Colonic mucosa (tissue), 4 donors: ENCODE measurements around the gene HNRNPA1. TPM values are rescaled to one million over a fixed set of nuclear protein-coding genes. Genes with fewer than 3 reads are reported as not detected.
"Not testable (repeated sequence)": the region's sequence is repeated elsewhere in the genome, so short reads cannot be mapped to it uniquely, and the experiment has no call there.

Source experiments
- DNase-seq: peaks from one replicate; pipeline ENCODE4 v3.0.0-alpha.2; 2020
- H3K27ac ChIP-seq: fragments of 200-600 bp; one replicate; pipeline ENCODE4 v1.8.0; 2021
- H3K27me3 ChIP-seq: fragments of 200-600 bp; one replicate; pipeline ENCODE4 v1.8.0; 2021
- H3K36me3 ChIP-seq: fragments of 200-600 bp; one replicate; pipeline ENCODE4 v1.8.0; 2021
- H3K4me1 ChIP-seq: fragments of 200-600 bp; one replicate; pipeline ENCODE4 v1.8.0; 2021; ENCODE audit warnings: mild to moderate bottlenecking
- H3K4me3 ChIP-seq: fragments of 200-600 bp; one replicate; pipeline ENCODE4 v1.8.0; 2021
- H3K9ac ChIP-seq, 2 donors: one replicate each; pipeline ENCODE4 v1.7.0; 2013; ENCODE audit warnings: control low read depth in 2 of 2, low read depth in 2 of 2, low read length in 2 of 2
- H3K9me3 ChIP-seq: fragments of 200-600 bp; one replicate; pipeline ENCODE4 v1.8.0; 2021
- intact Hi-C: fragments of 100-400 bp; cut with DNase I; formaldehyde crosslinking; loops from one replicate; pipeline ENCODE4 v1.14.1; 2022
- total RNA-seq, 2 donors: library from RNA; stranded (reverse); fragmentation: NEBNext Ultra II Directional in 1 of 2; extraction: Animal tissue kit (Norgen Biotek cat#: 25700) in 1 of 2; gene quantifications; one replicate each; pipeline ENCODE4 v1.2.1, GENCODE V29; 2021
- TF ChIP-seq, protein P1 (sequence below): fragments of 200-600 bp; IDR thresholded peaks from one replicate; pipeline ENCODE4 v1.8.0; 2022; ENCODE audit warnings: antibody characterized with exemption, mild to moderate bottlenecking
- donor health status: healthy.
- donor health status: DM: no; HTN: no; CAD: no.
- donor health status: DM: no; HTN: no; CAD: no.

The HNRNPA1 gene
- 1,000 to 10,000 TPM in 1 of 2 donors, 100 to 1,000 TPM in 1; 716 to 1,090 TPM for total RNA-seq

DNA sequence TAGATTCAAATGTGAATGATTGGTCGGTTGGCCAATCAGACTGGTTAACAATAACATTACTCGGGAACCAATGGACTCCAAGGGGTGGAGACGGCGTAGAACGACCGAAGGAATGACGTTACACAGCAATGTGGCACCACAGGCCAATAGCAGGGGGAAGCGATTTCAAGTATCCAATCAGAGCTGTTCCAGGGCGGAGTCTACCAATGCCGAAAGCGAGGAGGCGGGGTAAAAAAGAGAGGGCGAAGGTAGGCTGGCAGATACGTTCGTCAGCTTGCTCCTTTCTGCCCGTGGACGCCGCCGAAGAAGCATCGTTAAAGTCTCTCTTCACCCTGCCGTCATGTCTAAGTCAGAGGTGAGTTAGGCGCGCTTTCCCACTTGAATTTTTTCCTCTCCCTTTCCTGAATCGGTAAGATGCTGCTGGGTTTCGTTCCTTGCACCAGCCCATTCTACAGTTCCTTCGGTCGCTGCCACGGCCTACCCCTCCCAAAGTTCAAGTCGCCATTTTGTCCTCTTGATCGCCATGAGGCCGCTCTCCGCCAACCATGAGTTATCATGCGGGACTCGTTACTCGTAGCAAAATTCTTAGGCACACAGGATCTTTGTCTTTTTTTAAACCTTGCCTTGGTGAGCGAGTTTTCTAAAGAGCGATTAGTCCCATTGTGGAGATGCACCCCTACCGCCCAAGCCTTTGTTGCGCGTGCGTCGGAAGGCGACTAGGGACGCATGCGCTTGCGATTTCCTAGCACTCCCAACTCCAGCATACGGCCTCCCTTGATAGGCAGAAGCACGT lies at the start of gene HNRNPA1:
TSS of gene HNRNPA1 (plus strand) at position 259 of the 793 bp plus-strand sequence. CDS start at position 341, 82 bp downstream.
- peak; percentile 97 for DNase-seq
- intact Hi-C loops, result no loop called here
- Histone ChIP-seq H3K36me3 (peaks cover 12% of the 10 kb centered on the region), H3K27ac (peak within 1 kb of the TSS; percentile 94), H3K4me1 (peaks cover 28% of the 10 kb centered on the region), H3K9me3 (no peaks in the 10 kb centered on the region), H3K4me3 (peak within 1 kb of the TSS; percentile 66), H3K27me3 (no peaks in the 10 kb centered on the region), H3K9ac (peak within 1 kb of the TSS; percentile 73 to 94)
- TF ChIP-seq, protein P1, sequence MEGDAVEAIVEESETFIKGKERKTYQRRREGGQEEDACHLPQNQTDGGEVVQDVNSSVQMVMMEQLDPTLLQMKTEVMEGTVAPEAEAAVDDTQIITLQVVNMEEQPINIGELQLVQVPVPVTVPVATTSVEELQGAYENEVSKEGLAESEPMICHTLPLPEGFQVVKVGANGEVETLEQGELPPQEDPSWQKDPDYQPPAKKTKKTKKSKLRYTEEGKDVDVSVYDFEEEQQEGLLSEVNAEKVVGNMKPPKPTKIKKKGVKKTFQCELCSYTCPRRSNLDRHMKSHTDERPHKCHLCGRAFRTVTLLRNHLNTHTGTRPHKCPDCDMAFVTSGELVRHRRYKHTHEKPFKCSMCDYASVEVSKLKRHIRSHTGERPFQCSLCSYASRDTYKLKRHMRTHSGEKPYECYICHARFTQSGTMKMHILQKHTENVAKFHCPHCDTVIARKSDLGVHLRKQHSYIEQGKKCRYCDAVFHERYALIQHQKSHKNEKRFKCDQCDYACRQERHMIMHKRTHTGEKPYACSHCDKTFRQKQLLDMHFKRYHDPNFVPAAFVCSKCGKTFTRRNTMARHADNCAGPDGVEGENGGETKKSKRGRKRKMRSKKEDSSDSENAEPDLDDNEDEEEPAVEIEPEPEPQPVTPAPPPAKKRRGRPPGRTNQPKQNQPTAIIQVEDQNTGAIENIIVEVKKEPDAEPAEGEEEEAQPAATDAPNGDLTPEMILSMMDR, result no peak

DNA sequence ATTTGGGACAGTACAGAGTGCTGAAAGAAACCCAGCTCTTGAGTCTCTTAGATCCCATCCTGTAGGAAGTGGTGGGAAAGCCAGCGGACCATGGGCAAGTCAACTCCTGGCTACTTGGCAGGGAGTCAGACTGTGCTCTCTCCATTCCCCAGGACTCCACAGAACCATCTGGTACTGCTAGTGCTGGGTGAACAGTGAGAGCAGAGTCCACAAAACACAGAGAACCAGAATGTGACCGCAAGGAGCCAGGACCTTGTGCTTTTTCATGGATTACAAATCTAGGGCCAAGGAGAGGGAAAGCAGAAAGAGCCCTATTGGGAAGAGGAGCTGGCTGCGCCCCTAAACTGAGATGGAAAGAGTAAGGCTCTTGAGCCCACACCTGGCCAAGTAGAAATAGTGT lies 49.3 kb upstream of the HNRNPA1 start:
- DNase-seq, H3K4me1 ChIP-seq, intact Hi-C loops, H3K4me3 ChIP-seq, H3K9ac ChIP-seq, H3K9me3 ChIP-seq, H3K27ac ChIP-seq, H3K36me3 ChIP-seq, H3K27me3 ChIP-seq: not testable (repeated sequence)

DNA sequence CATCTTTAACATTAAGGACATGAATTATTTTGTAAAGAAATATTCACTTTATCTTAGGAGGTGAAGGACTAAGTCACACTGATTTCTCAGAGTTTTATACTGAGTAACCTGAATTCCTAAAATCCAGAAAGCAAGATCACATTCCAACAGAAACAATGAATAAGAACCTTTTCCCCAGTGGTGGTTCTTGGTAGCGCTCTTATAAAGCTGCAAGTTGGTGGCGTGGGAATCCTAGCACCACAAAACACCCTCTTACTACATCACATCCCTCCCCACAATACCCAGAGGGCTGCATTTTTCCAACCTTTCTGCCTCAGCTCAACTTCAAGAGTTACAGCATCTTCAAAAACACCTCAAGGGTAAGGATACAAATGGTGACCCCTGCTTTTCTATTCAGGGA lies 47.7 kb upstream of the HNRNPA1 start:
- Histone ChIP-seq H3K9ac (no peak overlapping the region), H3K27ac (no peak overlapping the region), H3K36me3 (no peaks in the 10 kb centered on the region), H3K27me3 (no peaks in the 10 kb centered on the region), H3K4me1 (no peaks in the 10 kb centered on the region), H3K4me3 (no peak overlapping the region), H3K9me3 (no peaks in the 10 kb centered on the region)
- DNase-seq, result no peak
- intact Hi-C loops, result no loop called here
- TF ChIP-seq, protein P1, result no peak

DNA sequence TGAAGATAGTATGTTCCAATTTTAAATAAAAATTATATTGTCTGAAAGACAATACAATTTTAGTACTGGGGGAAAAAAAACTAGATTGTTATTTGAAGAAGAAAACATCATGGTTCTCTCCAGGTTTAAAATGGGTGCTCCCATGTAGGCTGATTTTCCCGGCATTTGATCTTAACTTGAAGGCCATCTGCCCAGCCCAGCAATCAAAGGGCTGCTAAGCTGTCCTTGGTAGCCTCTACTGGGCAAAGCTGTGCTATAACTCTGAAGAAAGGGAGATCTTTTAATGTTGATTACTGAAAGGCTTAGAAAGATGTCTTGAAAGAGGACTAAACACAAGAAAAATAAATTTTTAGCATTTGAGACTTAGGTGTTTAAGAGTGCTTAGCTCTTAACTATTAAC lies 42.0 kb upstream of the HNRNPA1 start:
- Histone ChIP-seq H3K4me3 (no peak overlapping the region), H3K27me3 (no peaks in the 10 kb centered on the region), H3K9me3 (no peaks in the 10 kb centered on the region)

DNA sequence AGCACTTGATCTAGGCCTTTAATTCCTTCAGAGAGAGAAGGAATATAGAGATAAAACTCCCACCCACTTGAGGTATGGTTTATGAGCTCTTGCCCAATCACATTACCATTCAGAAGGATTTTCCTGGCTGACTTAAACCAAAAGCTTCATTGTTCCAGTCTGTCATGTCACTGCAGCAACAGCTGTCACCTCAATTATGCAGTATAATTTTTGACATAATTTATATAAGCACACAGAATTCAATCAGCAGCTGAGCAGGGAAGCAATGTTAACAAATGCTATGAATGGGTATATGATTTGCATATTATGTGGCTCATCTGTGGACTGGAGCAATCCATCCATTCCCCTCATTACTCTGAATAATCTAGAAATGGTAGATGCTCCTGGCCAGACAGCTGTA lies 40.9 kb upstream of the HNRNPA1 start:
- no peaks in the 10 kb centered on the region for H3K4me1 ChIP-seq
- intact Hi-C loops, result no loop called here
- H3K9me3 ChIP-seq, result no peaks in the 10 kb centered on the region
- H3K36me3 ChIP-seq, result no peaks in the 10 kb centered on the region
- TF ChIP-seq, protein P1, result no peak
- no peak overlapping the region for H3K9ac ChIP-seq
- no peaks in the 10 kb centered on the region for H3K27me3 ChIP-seq
- H3K27ac ChIP-seq, result no peak overlapping the region
- DNase-seq, result no peak
- no peak overlapping the region for H3K4me3 ChIP-seq

More for the DNA sequence above, 42.0 kb upstream of the HNRNPA1 start:
- no peaks in the 10 kb centered on the region for H3K36me3 ChIP-seq
- no peak for DNase-seq
- intact Hi-C loops, result no loop called here
- H3K27ac ChIP-seq, result no peak overlapping the region
- TF ChIP-seq, protein P1, result no peak
- no peaks in the 10 kb centered on the region for H3K4me1 ChIP-seq
- no peak overlapping the region for H3K9ac ChIP-seq

DNA sequence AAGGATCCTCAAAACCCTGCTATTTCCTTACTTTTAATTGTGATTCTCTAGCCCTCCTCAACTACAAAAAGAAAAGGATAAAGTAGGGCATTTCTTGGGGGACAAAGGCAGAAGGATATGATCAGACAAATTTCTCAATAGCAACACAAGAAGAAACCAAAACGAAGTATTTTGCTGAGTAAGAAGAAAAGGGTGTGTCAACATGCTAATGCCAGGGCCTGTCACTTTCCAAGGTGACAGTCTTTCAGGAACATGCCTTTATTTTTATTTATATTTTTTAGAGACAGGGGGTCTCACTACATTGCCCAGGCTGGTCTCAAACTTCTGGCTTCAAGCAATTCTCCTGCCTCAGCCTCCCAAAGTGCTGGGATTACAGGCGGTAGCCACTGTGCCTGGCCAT lies 40.4 kb upstream of the HNRNPA1 start:
- H3K27ac ChIP-seq, result no peak overlapping the region
- no peak overlapping the region for H3K4me3 ChIP-seq
- DNase-seq, result no peak
- H3K4me1 ChIP-seq, result no peaks in the 10 kb centered on the region
- H3K36me3 ChIP-seq, result no peaks in the 10 kb centered on the region
- TF ChIP-seq, protein P1, result no peak
- H3K9ac ChIP-seq, result no peak overlapping the region
- no peaks in the 10 kb centered on the region for H3K27me3 ChIP-seq
- intact Hi-C loops, result no loop called here
- no peaks in the 10 kb centered on the region for H3K9me3 ChIP-seq
